Endothelial cell of hepatic sinusoid (primary cell): Measurements from ENCODE around the gene EDDM13.
"Not testable (repeated sequence)": the region's sequence is repeated elsewhere in the genome, so short reads cannot be mapped to it uniquely, and the experiment has no call there.

Experiments
- in situ Hi-C: cut with HindIII; loops from 2 replicates; pipeline ENCODE4 v1.10.0; 2017; ENCODE audit warnings: low sequenced_read_pairs

EDDM13 gene, protein sequence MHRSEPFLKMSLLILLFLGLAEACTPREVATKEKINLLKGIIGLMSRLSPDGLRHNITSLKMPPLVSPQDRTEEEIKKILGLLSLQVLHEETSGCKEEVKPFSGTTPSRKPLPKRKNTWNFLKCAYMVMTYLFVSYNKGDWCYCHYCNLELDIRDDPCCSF

DNA sequence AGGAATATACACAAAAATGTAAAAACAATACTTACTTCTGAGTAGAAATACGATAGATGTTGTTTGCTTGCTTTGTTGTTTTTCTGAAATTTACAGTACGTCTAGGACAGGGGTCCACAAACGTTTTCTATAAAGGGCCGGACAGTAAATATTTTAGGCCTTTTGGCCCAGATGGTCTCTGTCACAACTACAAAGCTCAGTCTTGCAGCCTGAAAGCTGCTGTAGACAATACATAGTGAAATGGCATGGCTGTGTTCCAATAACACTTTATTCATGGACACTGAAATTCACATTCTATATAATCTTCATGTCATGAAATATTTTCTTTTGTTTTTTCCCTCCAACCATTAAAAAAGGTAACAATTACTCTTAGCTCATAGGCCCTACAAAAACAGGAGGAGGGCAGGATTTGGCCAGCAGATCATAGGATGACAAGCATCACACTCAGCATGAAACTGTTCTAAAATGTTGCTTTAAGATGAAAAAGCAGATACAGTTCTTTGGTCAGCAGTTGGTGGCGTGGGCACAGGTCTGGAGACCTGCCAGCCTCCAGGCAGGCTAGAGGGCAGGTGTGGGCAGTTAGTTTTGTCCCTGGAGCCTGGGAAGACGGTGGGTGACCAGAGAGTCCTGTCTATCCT is at the start of gene EDDM13:
Gene EDDM13 (plus strand): TSS at position 588 of the 638 bp plus-strand sequence. CDS start 87 bp downstream, outside the sequence.
- in situ Hi-C loops, result no loop called here

DNA sequence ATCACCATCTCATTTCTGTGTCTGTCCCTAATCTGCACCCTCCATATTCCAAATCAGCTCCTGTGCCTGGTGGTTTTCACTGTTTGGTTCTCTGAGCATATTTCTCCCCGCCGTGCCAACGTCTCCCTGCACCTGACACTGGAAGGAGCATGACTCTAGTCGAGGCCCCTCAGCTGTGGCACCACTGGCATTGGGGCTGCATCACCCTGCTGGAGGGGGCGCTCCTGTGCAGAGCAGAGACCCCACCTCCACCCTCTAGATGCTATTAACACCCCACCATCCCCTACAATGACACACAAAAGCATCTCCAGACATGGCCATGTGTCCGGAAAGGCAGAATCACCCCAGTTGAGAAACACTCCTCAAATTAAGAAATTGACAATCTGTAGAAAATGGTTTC is 49.6 kb upstream of the EDDM13 start:
- in situ Hi-C loops, result no loop called here

DNA sequence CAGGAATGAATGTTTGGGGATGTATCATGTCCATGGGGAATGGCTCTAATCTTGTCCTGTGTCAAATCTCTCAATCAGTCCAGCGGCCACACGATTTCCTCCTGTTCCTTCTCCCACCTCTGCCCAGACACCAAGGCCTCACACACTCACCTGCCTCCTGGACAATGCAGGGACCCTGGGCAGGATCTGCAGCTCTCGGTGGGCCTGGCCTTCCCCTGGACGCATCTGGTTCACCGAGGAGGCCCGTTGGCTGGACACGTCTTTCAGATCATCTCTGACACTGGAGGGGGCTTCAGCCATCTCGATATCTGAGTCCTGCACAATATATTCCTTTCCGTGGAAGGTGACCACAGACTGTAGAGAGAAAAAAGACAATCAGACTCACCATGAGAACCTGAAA is 49.1 kb upstream of the EDDM13 start:
- in situ Hi-C loops, result no loop called here

DNA sequence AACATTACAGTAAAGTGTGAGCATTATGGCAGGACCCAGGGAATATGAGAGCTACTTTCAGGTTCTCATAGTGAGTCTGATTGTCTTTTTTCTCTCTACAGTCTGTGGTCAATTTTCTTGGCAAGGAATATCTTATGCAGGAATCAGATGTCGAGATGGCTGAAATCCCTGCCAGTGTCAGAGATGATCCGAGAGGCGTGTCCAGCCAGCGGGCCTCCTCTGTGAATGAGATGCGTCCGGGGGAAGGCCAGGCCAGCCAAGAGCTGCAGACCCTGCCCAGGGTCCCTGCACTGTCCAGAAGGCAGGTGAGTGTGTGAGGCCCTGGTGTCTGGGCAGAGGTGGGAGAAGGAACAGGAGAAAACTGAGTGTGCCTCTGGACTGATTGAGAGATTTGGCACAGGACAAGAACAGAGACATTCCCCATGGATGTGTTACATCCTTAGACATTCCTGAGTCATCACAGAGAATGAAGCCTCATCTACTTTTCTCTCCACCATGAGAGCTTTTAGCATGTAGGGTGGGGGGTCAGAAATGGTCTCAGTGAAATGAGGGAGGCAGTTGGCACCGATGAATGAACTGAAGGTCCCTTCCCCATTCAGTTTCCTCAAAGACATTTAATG is 27.3 kb upstream of the EDDM13 start:
- in situ Hi-C loops, result no loop called here

DNA sequence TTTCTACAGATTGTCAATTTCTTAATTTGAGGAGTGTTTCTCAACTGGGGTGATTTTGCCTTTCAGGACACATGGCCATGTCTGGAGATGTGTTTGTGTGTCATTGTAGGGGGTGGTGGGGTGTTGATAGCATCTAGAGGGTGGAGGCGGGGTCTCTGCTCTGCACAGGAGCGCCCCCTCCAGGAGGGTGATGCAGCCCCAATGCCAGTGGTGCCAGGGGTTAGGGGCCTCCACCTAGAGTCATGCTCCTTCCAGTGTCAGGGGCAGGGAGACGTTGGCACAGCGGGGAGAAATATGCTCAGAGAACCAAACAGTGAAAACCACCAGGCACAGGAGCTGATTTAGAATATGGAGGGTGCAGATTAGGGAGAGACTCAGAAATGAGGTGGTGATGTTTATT is 26.8 kb upstream of the EDDM13 start:
- in situ Hi-C loops, result not testable (repeated sequence)

DNA sequence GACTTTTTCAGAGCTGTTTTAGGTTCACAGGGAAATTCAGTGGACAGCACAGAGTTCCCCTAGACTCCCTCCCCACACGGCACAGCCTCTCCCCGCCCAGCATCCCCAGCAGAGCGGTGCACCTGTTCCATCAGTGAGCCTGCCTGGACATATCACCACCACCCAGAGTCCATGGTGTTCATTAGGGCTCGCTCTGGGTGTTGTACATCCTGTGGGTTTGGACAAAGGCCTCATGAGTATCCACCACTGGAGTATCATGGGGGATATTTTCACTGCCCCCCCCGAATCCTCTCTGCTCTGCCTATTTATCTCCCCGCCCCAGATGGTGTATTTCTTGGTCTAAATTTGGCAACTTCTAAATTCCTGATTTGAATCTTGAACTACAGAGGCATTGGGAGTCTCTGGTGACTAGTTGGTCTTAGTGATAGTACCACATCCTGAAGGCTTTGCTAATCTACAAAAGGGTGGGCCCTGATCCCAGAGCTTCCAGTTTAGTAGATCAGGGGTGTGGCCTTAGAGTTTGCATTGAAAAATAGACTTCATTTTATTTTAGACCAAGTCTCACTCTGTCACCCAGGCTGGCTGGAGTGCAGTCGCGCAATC is 23.7 kb upstream of the EDDM13 start:
- in situ Hi-C loops, result not testable (repeated sequence)

DNA sequence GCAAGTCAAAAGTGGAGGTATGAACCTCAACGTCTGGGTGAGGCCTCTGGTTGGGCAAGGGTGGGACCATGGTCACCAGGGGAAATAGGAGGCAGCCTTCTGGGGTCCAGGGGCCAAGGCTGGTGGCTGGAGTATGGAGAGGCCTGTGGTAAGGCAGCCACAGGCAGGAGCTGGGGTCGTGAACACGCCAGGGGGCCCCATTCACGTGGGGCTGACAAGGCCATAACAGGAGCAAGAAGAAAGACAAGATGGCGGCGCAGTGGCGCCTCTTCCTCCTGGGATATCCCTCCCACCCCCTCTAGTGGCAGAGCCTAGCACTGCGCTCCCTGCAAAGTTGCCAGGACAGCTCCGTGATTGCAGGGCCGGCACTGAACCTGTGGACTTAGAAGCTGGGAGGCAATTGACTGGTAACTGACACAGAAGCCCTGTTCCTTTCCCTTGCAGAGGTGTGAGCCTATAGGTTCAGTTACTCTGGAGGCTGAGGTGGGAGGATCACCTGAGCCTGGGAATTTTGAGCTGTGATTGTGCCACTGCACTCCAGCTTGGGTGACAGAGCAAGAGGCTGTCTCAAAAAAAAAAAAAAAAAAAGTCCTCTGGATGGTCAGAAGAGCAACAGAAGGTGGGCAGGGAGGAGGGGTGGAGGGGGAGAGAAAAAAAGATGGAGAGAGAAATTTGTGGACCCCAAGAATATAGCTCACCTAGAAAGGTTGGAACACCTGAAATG is 19.7 kb upstream of the EDDM13 start:
- in situ Hi-C loops, result no loop called here

DNA sequence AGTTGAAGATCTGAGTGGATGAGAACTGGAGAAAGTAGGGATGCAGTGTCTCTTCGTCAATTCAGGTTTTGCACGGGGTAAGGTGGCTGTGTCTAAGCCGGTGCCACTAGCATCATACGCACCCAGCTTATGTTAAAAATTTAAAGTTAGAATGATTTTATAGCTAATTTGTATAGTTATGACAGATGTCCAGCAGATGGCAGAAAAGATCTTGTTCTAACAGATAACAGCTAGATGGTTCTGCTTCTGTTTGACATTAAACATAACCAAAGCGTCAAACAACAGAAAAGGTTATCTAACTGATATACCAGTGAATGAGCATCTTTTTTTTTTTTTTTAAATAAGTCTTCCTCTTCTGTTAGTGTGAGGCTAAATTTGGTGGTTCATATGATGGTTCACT is 18.8 kb upstream of the EDDM13 start:
- in situ Hi-C loops, result no loop called here

DNA sequence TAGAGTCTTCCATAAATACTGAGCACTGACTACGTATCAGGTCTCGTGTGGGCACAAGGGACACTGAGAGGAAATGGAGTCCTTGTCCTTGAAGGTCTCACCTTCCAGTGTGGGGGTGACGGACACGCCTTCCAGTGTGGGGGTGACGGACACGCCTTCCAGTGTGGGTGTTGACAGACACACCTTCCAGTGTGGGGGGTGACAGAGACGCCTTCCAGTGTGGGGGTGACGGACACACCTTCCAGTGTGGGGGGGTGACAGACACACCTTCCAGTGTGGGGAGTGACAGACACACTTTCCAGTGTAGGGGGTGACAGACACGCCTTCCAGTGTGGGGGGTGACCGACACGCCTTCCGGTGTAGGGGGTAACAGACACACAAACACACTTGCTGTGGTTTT is 14.3 kb upstream of the EDDM13 start:
- in situ Hi-C loops, result loop anchor here (5.0 kb wide), 1 partner anchor 161 kb away; no protein-coding TSS in a partner anchor

DNA sequence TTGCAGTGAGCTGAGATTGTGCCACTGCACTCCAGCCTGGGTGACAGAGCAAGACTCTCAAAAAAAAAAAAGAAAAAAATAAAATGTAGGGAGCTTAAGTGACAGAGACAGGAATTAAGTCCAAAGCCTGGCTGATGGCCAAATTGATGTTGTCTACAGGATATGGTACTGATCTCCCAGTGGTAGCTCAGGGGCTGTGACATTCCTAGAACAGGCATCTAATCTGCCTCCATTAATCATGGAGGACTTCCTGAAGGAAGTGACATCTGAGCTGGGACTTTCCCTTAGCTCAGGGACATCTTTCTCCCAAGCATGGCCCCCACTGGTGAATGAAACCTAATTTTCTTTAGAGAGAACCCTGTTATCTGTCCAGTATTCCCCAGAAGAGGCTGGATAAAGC is 11.4 kb upstream of the EDDM13 start:
- in situ Hi-C loops, result no loop called here

DNA sequence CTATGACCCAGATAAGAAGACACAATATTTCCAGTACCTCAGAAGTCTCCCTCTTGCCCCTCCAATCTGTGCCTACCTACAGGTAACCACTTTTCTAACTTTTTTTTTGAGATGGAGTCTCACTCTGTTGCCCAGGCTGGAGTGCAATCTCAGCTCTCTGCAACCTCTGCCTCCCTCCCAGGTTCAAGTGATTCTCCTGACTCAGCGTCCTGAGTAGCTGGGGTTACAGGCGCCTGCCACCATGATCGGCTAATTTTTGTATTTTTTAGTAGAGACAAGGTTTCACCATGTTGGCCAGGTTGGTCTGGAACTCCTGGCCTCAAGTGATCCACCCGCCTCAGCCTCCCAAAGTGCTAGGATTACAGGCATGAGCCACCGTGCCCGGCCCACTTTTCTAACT is 10.6 kb upstream of the EDDM13 start:
- in situ Hi-C loops, result not testable (repeated sequence)

DNA sequence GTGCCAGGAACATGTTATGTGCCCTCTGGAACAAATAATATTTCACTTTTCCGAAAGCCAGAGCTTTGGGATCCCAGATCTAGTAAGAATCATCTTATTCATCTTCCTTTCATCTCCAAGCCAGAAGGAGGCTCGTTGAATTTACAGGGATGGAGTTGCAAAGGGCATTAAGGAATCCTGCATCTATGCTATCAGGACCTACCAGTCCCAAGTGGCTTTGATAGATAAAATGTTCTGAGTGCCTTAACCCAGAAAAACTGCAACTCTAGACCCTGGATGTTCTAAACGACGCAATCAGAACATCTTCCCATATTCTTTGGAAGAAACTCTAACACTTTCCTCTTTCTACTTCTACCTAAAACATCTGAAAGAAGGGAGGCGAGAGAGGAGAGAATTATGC is 9.2 kb upstream of the EDDM13 start:
- in situ Hi-C loops, result no loop called here

DNA sequence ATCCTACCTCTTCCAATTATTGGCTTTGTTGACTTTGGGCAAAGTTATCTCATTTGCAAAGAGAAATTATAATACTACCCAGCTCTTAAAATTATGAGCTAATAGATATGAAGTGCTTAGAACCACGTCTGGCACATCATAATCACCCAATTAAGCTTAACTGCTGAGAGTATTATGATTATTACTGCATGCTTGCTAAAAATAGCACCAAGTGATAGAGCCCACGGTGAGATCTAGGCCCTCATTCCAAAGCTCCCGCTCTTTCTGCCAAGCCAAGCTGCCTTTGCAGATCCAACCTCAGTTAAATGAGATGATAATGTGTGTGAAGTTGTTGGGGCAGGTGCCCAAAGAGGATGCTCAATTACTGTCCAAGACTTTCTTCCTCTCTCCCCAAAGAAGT is 6.5 kb upstream of the EDDM13 start:
- in situ Hi-C loops, result no loop called here

DNA sequence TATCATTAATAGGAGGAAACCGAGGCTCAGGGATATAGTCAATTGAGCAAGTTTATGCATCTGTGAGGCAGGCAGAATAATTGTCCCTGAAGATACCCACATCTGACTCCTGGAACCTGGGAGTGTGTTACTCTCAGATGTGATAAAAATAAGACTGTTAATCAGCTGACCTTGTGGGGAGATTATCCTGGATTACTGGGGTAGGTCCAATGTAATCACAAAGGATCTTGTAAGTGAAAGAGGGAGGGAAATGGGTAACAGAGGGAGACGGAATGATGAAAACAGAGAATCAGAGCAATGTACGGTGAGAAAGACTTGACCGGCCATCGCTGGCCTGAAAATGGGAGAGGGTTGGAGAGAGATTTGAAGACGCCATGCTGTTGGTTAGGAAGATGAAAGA is 3.2 kb upstream of the EDDM13 start:
- in situ Hi-C loops, result no loop called here

DNA sequence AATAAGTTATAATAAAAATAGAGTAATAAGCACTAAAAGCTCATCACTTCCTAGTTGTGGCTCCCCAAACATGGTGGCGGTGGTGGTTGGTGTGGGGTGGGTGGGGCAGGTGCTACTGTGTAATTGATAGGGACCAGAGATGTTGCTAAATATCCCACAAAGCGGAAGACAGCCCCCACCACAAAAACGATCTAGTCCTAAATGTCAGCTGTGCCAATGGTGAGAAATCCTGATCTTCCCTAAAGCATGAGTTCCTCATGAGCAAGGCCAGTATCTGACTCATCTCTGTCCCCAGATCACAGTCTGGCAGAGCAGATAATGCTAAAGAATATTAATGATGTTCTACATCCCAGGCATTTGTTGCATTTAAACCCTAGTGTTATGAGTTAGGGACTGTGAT is 1.9 kb upstream of the EDDM13 start:
- in situ Hi-C loops, result no loop called here

DNA sequence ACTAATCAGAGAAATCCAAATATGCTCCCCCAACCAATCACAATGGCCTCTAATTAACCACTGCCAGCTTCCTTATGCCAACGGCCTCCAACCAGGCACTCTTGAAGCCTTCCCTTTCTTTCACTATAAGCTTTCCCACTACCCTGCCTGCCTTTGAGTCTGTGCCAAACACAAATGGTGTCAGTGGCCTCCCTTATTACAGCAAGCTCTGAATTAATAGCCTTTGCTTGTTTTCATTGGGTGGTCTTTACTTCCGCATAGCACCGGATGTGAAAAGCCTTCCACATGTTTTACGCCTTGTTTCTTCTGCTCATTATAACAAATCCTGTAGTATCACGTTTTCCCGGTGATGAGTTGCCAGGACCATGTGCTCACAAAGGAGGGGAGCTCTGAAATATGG is 1.4 kb upstream of the EDDM13 start:
- in situ Hi-C loops, result no loop called here

DNA sequence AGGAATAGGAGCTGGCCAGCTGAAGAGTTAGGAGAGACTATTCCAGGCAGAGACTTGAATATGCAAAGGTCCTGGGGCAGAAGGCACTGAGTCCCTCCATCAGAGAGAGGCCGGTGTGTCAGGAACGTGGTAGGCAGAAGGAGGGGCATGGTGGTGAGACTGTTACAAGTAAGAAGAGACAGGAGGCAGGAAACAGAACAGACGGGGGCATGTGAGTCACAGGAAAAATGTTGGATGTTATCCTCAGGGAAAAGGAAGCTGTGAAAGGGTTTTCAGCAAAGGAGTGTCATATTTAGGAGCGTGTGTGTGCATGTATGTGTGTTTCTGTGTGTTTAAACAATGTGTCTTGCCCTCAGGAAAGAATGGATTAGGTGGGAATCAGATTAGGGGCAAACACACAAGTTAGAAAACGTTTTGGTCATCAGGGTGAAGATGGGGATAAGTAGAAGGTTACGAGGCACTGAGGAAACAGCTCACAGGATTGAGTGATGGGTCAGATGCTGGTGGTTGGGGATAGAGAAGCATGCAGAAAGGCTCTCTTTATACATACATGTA is 1.1 kb downstream of the EDDM13 start:
- in situ Hi-C loops, result no loop called here

DNA sequence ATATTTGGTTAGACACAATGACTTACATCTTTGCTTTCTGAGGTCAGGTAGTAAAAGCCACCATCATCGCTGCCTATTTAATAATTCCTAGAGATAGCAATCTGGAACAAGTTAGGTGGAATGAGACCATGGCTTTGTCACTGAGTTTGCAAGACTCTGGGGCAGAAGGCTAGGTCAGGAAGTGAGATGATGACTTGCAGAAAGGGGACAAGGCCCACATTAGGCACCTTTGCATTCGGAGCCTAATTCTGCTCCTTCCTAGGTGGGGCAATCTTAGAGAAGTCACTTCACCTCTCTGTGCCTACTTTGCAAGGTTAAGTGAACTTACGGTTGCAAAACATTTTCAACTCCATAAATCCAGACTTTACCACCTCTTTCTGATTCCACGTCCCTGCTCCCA is 10.3 kb downstream of the EDDM13 start:
- in situ Hi-C loops, result no loop called here

DNA sequence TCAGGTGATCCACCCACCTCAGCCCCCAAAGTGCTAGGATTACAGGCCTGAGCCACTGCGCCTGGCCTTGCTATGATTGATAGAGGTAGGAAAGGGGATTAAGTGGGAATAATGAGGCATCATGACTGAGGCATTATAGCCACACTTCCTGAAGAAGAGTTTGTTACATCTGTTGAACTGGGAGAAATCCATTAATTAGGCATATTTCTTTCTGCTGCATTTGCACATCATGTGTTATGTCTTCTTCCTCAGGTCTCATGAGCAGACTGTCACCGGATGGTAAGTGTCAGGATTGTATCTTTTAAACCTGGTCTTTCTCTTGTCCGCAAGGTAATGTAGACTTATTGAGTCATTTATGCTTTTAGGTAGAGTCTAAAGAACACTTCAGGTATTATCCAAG is 12.2 kb downstream of the EDDM13 start:
- in situ Hi-C loops, result no loop called here

DNA sequence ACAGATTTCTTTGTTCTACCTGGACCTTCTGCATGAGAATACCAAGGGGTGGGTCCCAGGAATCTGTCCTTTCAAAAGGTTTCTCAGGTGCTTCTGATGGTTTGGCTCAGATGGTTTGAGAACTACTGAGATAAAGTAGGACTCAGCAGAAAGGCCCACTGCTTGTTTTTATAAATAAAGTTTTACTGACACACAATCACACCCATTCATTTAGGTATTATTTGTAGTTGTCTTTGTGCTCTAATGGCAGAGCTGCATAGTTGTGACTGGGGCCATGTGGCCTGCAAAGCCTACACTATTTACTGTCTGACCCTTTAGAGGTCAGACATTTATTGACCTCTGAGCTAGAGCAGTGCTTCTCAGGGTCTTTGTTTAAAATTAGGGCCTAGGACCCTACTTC is 17.6 kb downstream of the EDDM13 start:
- in situ Hi-C loops, result no loop called here

DNA sequence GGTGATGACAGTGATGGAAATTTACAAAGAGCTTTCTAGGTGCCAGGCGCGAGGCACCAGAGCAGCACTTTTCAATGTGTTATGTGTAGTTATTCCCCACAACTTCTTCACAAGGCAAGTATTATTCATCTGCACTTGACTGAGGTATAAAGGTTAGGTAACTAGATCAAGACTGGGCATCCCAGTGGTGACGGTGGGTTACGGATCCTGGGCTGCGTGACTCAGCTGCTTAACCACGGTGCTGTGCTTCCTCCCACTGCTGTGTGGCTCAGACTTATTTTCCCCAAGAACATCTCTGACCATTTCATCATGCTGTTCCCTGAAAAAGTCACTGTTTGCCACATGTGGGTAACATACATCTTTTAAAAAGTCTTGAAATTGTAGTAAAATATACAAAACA is 19.3 kb downstream of the EDDM13 start:
- in situ Hi-C loops, result no loop called here
